DND-41 (cell line): ENCODE results near the gene SSTR3.

Experiments used
- ATAC-seq: fragments of 200-7000 bp; cut with Tn5 transposase; 3 replicates; pipeline ENCODE4 v1.9.1; 2021; ENCODE audit warnings: low read depth; ENCODE audit not compliant: insufficient read depth
- DNase-seq: peaks from one replicate; pipeline ENCODE4 v3.0.0-alpha.2; 2020
- H2AFZ ChIP-seq: 2 replicates; pipeline ENCODE4 v1.6.0; 2012; ENCODE audit warnings: low read depth, low read length
- H3K27ac ChIP-seq: 2 replicates; pipeline ENCODE4 v1.5.1; 2012; ENCODE audit warnings: low read length, inconsistent platforms
- H3K27me3 ChIP-seq: fragments of 200-600 bp; sonication (generic); 2 replicates; pipeline ENCODE4 v1.6.0; 2012; ENCODE audit warnings: low read length, mild to moderate bottlenecking, inconsistent platforms; ENCODE audit not compliant: insufficient read depth, poor library complexity
- H3K36me3 ChIP-seq: 2 replicates; pipeline ENCODE4 v1.5.1; 2012; ENCODE audit warnings: low read length, inconsistent platforms; ENCODE audit not compliant: insufficient read depth
- H3K4me1 ChIP-seq: 2 replicates; pipeline ENCODE4 v1.5.1; 2012; ENCODE audit warnings: mild to moderate bottlenecking, low read length; ENCODE audit not compliant: insufficient read depth
- H3K4me2 ChIP-seq: 2 replicates; pipeline ENCODE4 v1.6.0; 2012; ENCODE audit warnings: mild to moderate bottlenecking, moderate library complexity, low read length, inconsistent platforms; ENCODE audit not compliant: insufficient read depth
- H3K4me3 ChIP-seq, 2 experiments: fragments of 200-600 bp in 1 of 2; shearing (Covaris generic) in 1 of 2; 2 replicates each; pipeline ENCODE4 v1.5.1; 2012 to 2016; ENCODE audit warnings: inconsistent platforms in 2 of 2, low read length in 2 of 2, mild to moderate bottlenecking in 2 of 2, low read depth in 1 of 2, moderate library complexity in 1 of 2
- H3K79me2 ChIP-seq: 2 replicates; pipeline ENCODE4 v1.6.0; 2012; ENCODE audit warnings: low read length, inconsistent platforms; ENCODE audit not compliant: insufficient read depth
- H3K9ac ChIP-seq: 2 replicates; pipeline ENCODE4 v1.6.0; 2012; ENCODE audit warnings: low read depth, mild to moderate bottlenecking, inconsistent platforms, low read length, moderate library complexity
- H3K9me3 ChIP-seq: 2 replicates; pipeline ENCODE4 v1.5.1; 2012; ENCODE audit warnings: low read length, moderate library complexity, mild to moderate bottlenecking, inconsistent platforms; ENCODE audit not compliant: insufficient read depth, severe bottlenecking
- H4K20me1 ChIP-seq: 2 replicates; pipeline ENCODE4 v1.6.0; 2012; ENCODE audit warnings: low read length; ENCODE audit not compliant: insufficient read depth
- EZH2 ChIP-seq: IDR thresholded peaks from 3 replicates; pipeline ENCODE4 v1.6.1; 2012; ENCODE audit warnings: borderline replicate concordance, low read depth, mild to moderate bottlenecking, moderate library complexity, low read length, inconsistent platforms; ENCODE audit not compliant: severe bottlenecking
- TF ChIP-seq, protein P1 (sequence below): IDR thresholded peaks from 2 replicates; pipeline ENCODE4 v1.5.1; 2012; ENCODE audit warnings: borderline replicate concordance, low read length, moderate library complexity, mild to moderate bottlenecking; ENCODE audit not compliant: poor library complexity, severe bottlenecking; ENCODE audit errors: extremely low read depth

Gene SSTR3

DNA sequence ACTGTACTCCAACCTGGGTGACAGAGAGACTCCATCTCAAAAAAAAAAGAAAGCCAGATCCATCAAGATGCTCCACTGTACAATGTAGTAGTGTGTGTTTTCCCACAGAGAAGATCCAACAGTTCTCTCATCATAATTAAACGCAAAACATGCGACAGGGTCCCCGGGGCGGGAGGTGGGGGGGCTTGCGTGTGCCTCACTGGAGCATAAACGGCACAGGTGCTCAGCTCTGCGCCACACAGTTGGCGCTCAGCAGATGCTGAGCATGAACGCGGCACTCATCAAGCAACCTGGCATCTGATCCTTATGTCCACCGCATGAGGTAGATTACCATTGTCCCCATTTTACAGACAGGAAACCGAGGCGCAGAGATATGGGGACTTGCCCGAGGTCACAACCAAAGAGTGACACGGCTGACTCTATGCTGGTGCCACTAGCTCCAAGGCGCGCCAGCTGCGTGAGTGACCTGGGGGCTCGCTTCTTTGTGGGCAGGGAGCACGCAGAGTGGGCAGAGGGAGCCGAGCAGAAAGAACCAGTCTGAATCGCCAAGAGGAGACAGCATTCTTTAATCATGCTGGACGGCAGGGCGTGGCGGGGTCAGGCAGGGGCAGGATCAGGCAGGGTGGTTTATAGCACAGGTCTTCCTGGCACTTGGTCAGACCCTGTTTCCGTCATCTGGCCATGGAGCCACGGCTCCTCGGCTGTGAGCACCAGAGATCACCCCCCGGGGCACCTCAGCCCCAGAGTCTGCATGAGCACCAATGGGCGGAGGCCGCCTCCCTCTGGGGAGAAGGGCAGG is 32.5 kb downstream of the SSTR3 start:
- H3K9ac ChIP-seq: no peak overlapping the region
- TF ChIP-seq EZH2: no peak
- TF ChIP-seq, protein P1, sequence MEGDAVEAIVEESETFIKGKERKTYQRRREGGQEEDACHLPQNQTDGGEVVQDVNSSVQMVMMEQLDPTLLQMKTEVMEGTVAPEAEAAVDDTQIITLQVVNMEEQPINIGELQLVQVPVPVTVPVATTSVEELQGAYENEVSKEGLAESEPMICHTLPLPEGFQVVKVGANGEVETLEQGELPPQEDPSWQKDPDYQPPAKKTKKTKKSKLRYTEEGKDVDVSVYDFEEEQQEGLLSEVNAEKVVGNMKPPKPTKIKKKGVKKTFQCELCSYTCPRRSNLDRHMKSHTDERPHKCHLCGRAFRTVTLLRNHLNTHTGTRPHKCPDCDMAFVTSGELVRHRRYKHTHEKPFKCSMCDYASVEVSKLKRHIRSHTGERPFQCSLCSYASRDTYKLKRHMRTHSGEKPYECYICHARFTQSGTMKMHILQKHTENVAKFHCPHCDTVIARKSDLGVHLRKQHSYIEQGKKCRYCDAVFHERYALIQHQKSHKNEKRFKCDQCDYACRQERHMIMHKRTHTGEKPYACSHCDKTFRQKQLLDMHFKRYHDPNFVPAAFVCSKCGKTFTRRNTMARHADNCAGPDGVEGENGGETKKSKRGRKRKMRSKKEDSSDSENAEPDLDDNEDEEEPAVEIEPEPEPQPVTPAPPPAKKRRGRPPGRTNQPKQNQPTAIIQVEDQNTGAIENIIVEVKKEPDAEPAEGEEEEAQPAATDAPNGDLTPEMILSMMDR: no peak
- H3K4me3 ChIP-seq: no peak overlapping the region
- H3K36me3 ChIP-seq: no peaks in the 10 kb centered on the region
- no peaks in the 10 kb centered on the region for H4K20me1 ChIP-seq
- no peak overlapping the region for H3K4me2 ChIP-seq
- H3K79me2 ChIP-seq: no peaks in the 10 kb centered on the region
- H3K9me3 ChIP-seq: no peaks in the 10 kb centered on the region
- H3K4me1 ChIP-seq: no peaks in the 10 kb centered on the region
- peaks cover 4% of the 10 kb centered on the region for H3K27me3 ChIP-seq
- no peak for ATAC-seq
- DNase-seq: no peak
- H2AFZ ChIP-seq: no peak overlapping the region
- H3K27ac ChIP-seq: no peak overlapping the region

DNA sequence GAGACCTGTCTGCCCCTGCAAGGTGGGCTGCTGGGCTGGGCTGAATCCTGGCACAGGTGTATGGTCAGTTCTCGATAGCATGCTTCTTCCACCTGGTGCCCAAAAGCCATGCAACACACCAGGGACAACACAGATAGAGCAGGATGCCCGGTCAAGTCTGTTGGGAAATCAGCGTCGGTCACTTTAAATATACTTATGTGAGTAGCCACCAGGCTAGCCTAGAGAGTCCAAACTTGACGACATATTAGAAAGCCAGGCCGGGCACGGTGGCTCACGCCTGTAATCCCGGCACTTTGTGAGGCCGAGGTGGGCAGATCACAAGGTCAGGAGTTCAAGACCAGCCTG is 33.2 kb downstream of the SSTR3 start:
- Histone ChIP-seq H3K27me3 (peaks cover 9% of the 10 kb centered on the region), H3K4me2 (no peak overlapping the region), H3K9me3 (no peaks in the 10 kb centered on the region), H3K4me1 (no peaks in the 10 kb centered on the region), H2AFZ (no peak overlapping the region), H3K36me3 (no peaks in the 10 kb centered on the region), H3K4me3 (no peak overlapping the region), H3K27ac (no peak overlapping the region), H4K20me1 (no peaks in the 10 kb centered on the region), H3K79me2 (no peaks in the 10 kb centered on the region), H3K9ac (no peak overlapping the region)
- no peak for ATAC-seq
- DNase-seq: no peak
- TF ChIP-seq, protein P1: no peak
- no peak for TF ChIP-seq EZH2

DNA sequence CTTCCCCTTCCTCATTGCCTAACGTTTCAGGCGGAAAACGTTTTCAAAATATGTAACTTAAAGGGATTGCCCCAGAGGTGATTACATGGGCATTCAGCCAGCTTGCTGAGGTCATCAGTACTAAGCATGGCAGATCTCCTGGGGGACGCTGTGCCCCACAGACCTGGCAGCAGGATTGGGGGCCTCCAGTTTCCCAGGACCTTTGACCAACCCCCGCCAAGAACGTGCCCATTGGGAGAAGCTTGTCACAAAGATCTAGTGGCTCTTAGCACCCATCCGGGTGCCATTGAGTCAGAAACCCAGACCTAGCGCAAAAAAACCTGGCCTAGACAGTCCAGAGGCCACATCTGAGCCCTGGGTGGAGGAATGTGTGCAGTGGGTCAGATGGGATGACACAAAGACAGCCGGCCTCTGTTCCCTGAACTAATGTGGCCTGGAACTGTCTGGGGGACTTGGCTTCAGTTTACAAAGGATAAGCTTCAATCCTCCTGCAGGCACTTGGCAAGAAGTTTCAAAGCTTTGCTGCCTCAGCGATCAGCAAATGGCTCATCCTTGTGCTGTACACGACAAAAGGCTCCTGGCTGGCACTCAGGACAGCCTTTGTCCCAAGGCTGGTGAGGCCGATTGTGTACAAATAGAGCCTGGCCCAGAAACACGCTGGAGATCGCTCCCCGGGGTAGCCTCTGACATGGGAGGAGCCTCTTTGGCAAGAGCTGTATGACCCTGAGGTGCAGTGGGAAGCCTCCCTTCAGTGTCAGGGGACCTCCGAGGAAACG is 33.7 kb downstream of the SSTR3 start:
- DNase-seq (no peak), ATAC-seq (no peak)
- no peak overlapping the region for H3K4me2 ChIP-seq
- H3K36me3 ChIP-seq: no peaks in the 10 kb centered on the region
- H3K9ac ChIP-seq: no peak overlapping the region
- H3K27me3 ChIP-seq: peaks cover 11% of the 10 kb centered on the region
- H3K79me2 ChIP-seq: no peaks in the 10 kb centered on the region
- no peak for TF ChIP-seq EZH2
- TF ChIP-seq, protein P1: no peak
- no peak overlapping the region for H3K4me3 ChIP-seq
- no peak overlapping the region for H3K27ac ChIP-seq
- H3K4me1 ChIP-seq: no peaks in the 10 kb centered on the region
- H2AFZ ChIP-seq: no peak overlapping the region
- H4K20me1 ChIP-seq: no peaks in the 10 kb centered on the region
- no peaks in the 10 kb centered on the region for H3K9me3 ChIP-seq
